Neuronal stem cell (in vitro differentiated cells): ENCODE measurements around the gene MAF.

Source experiments
- DNase-seq: peaks from one replicate; pipeline ENCODE4 v3.0.0-alpha.2; 2013; ENCODE audit warnings: low spot score
- H2AFZ ChIP-seq: one replicate; pipeline ENCODE4 v1.6.1; 2013; ENCODE audit warnings: mild to moderate bottlenecking, low read length, inconsistent platforms
- H2AK5ac ChIP-seq: 2 replicates; pipeline ENCODE4 v1.6.1; 2013; ENCODE audit warnings: low read depth, mild to moderate bottlenecking, inconsistent platforms, low read length, moderate library complexity, mixed read lengths
- H2BK120ac ChIP-seq: 2 replicates; pipeline ENCODE4 v1.6.1; 2013; ENCODE audit warnings: low read depth, mild to moderate bottlenecking, inconsistent platforms, low read length, moderate library complexity, mixed read lengths
- H2BK12ac ChIP-seq: one replicate; pipeline ENCODE4 v1.6.1; 2013; ENCODE audit warnings: low read length, inconsistent platforms
- H2BK15ac ChIP-seq: 2 replicates; pipeline ENCODE4 v1.6.1; 2013; ENCODE audit warnings: mild to moderate bottlenecking, low read length, inconsistent platforms, mixed read lengths
- H2BK5ac ChIP-seq: one replicate; pipeline ENCODE4 v1.6.1; 2013; ENCODE audit warnings: inconsistent platforms, mild to moderate bottlenecking, low read length, moderate library complexity
- H3K14ac ChIP-seq: one replicate; pipeline ENCODE4 v1.6.1; 2013; ENCODE audit warnings: low read length, inconsistent platforms
- H3K18ac ChIP-seq: 2 replicates; pipeline ENCODE4 v1.6.1; 2013; ENCODE audit warnings: low read length, inconsistent platforms
- H3K23ac ChIP-seq: 2 replicates; pipeline ENCODE4 v1.6.1; 2013; ENCODE audit warnings: low read depth, mild to moderate bottlenecking, mixed read lengths, low read length, inconsistent platforms; ENCODE audit not compliant: poor library complexity
- H3K27ac ChIP-seq: replicated peaks from 3 replicates; pipeline ENCODE4 v1.5.1; 2013; ENCODE audit warnings: low read length, inconsistent platforms
- H3K27me3 ChIP-seq, 3 experiments: 2 replicates each; pipeline ENCODE4 v1.6.1; 2013; ENCODE audit warnings: low read length in 3 of 3, mild to moderate bottlenecking in 2 of 3, inconsistent platforms in 1 of 3, low read depth in 1 of 3, mixed read lengths in 1 of 3, moderate library complexity in 1 of 3; ENCODE audit not compliant: control insufficient read depth in 3 of 3, insufficient read depth in 3 of 3
- H3K36me3 ChIP-seq, 2 donors: replicated peaks in 1 of 2; 2 replicates each; pipeline ENCODE4 v1.6.1; 2013; ENCODE audit warnings: low read length in 2 of 2; ENCODE audit not compliant: control insufficient read depth in 2 of 2, insufficient read depth in 2 of 2
- H3K4ac ChIP-seq: 2 replicates; pipeline ENCODE4 v1.6.1; 2013; ENCODE audit warnings: inconsistent platforms, mild to moderate bottlenecking, low read length, moderate library complexity
- H3K4me1 ChIP-seq, 2 donors: 1 replicate in 1 of 2; 2 replicates in 1 of 2; pipeline ENCODE4 v1.6.1; 2013; ENCODE audit warnings: low read length in 2 of 2, low read depth in 1 of 2; ENCODE audit not compliant: control insufficient read depth in 2 of 2, insufficient read depth in 1 of 2
- H3K4me2 ChIP-seq: one replicate; pipeline ENCODE4 v1.6.1; 2013; ENCODE audit warnings: mild to moderate bottlenecking, low read length, inconsistent platforms; ENCODE audit not compliant: insufficient read depth, poor library complexity, severe bottlenecking
- H3K4me3 ChIP-seq, 2 donors: 2 replicates each; pipeline ENCODE4 v1.5.1; 2013; ENCODE audit warnings: low read length in 2 of 2, mild to moderate bottlenecking in 2 of 2, inconsistent platforms in 1 of 2, moderate library complexity in 1 of 2
- H3K79me1 ChIP-seq: one replicate; pipeline ENCODE4 v1.6.1; 2013; ENCODE audit warnings: low read depth, mild to moderate bottlenecking, inconsistent platforms, low read length, moderate library complexity
- H3K9ac ChIP-seq: one replicate; pipeline ENCODE4 v1.6.1; 2013; ENCODE audit warnings: mild to moderate bottlenecking, low read depth, low read length, inconsistent platforms; ENCODE audit not compliant: poor library complexity
- H3K9me3 ChIP-seq, 2 donors: replicated peaks in 1 of 2; 2 replicates each; pipeline versions ENCODE3 to v1.6.1; 2013; ENCODE audit warnings: low read length in 2 of 2, mild to moderate bottlenecking in 2 of 2, inconsistent platforms in 1 of 2, low read depth in 1 of 2, mixed read lengths in 1 of 2, moderate library complexity in 1 of 2; ENCODE audit not compliant: control insufficient read depth in 2 of 2, insufficient read depth in 1 of 2
- H4K8ac ChIP-seq: one replicate; pipeline ENCODE4 v1.6.1; 2013; ENCODE audit warnings: low read depth, mild to moderate bottlenecking, inconsistent platforms, low read length, moderate library complexity
- H4K91ac ChIP-seq: one replicate; pipeline ENCODE4 v1.6.1; 2013; ENCODE audit warnings: low read length, low read depth, mild to moderate bottlenecking, inconsistent platforms; ENCODE audit not compliant: poor library complexity
- WGBS, 2 donors: extraction: QIAGEN DNeasy Blood & Tissue Kit; methylation state at CpG; one replicate each; pipeline ENCODE4 v1.1.7; 2013; ENCODE audit warnings: missing lambda C conversion rate in 2 of 2, mixed read lengths in 1 of 2; ENCODE audit not compliant: insufficient read length in 2 of 2, insufficient replicate concordance in 1 of 2; ENCODE audit errors: extremely low coverage in 2 of 2; 5-methylcytosine and 5-hydroxymethylcytosine counted together

MAF gene

DNA sequence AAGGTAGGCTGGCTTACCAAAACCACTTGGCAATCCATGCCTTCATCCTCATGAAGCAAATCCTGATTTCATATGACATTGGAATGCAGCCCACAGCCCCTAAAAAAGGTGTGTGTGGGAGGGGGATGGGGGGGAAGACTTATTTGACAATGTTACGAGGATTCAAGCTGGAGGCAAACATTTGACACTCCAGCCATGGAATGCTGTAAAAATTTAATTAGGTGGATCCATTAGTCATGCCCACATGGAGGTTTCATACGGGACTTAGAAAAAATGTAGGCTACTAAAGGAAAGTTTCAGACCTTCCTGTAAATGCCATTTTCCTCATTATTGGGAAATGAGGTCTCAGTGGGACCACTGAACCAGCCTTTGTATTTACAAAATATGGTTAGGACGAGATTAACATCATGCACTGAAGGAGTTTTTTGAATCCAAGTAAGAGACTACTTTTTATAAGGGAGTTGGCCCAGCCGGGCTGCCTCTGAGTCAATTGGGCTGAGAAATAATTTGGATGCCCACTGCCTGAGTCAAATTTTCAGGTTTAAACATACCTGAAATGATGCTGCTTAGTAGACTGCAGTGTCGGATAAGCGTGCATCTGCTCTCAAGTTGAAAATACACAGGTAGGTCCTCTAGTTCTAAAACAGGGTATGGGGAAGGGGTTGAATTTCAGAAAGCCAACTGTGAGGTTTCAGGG is 44.6 kb upstream of the MAF start:
- no peaks in the 10 kb centered on the region for H3K79me1 ChIP-seq
- no peak overlapping the region for H3K9ac ChIP-seq
- no peak overlapping the region for H2BK120ac ChIP-seq
- H3K9me3 ChIP-seq, result no peaks in the 10 kb centered on the region
- no peak overlapping the region for H3K14ac ChIP-seq
- no peak overlapping the region for H3K18ac ChIP-seq
- H3K23ac ChIP-seq, result no peak overlapping the region
- no peak overlapping the region for H3K4ac ChIP-seq
- H2AFZ ChIP-seq, result no peak overlapping the region
- H4K91ac ChIP-seq, result no peak overlapping the region
- H3K36me3 ChIP-seq, result no peaks in the 10 kb centered on the region
- no peak for DNase-seq
- H2AK5ac ChIP-seq, result no peak overlapping the region
- H2BK5ac ChIP-seq, result no peak overlapping the region
- H3K27me3 ChIP-seq, result peaks cover 0 to 2% (median 0%) of the 10 kb centered on the region in 3 experiments
- no peak overlapping the region for H2BK15ac ChIP-seq
- H2BK12ac ChIP-seq, result no peak overlapping the region
- no peak overlapping the region for H3K27ac ChIP-seq
- no peak overlapping the region for H3K4me3 ChIP-seq
- no peak overlapping the region for H3K4me2 ChIP-seq
- H3K4me1 ChIP-seq, result no peaks in the 10 kb centered on the region
- WGBS, 2 donors, result no CpG with 5 or more reads among the region's 6 CpGs
- no peak overlapping the region for H4K8ac ChIP-seq

DNA sequence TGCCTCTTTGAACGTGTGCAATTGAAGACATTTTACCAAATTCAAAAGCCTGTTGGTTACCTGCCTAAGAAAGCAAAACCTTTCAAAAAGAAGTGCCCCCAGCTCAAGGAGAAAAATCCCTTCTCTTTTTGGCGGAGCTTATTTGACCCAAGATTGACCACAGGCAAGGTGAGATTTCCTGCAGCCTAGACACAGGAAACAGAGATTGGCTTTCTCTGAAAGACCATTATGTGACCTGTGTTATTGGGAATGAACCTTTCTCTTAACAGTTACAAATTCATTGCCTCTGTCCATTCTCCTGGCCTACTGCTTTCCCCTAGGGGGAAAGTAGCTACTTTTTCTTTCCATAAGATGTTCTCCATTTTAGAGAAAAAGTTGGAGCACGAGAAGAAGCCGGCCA is 42.1 kb upstream of the MAF start:
- Histone ChIP-seq H4K91ac (no peak overlapping the region), H3K14ac (no peak overlapping the region), H4K8ac (no peak overlapping the region), H2BK15ac (no peak overlapping the region), H3K27me3 (peaks cover 0 to 2% (median 0%) of the 10 kb centered on the region in 3 experiments), H3K36me3 (no peaks in the 10 kb centered on the region), H3K9ac (no peak overlapping the region), H3K9me3 (no peaks in the 10 kb centered on the region), H3K27ac (no peak overlapping the region), H3K79me1 (no peaks in the 10 kb centered on the region), H3K4me2 (no peak overlapping the region), H3K23ac (no peak overlapping the region), H2AFZ (no peak overlapping the region), H3K4ac (no peak overlapping the region), H2BK5ac (no peak overlapping the region), H3K4me3 (no peak overlapping the region), H2AK5ac (no peak overlapping the region), H2BK120ac (no peak overlapping the region), H2BK12ac (no peak overlapping the region), H3K4me1 (no peaks in the 10 kb centered on the region), H3K18ac (no peak overlapping the region)
- no peak for DNase-seq
- no CpG with 5 or more reads among the region's 4 CpGs for WGBS, 2 donors

- peaks cover 0 to 2% (median 0%) of the 10 kb centered on the region in 3 experiments for H3K27me3 ChIP-seq
- H3K4me3 ChIP-seq, result no peak overlapping the region
- no peaks in the 10 kb centered on the region for H3K4me1 ChIP-seq
Observed at GRCh38 chr16:79640513-79641360, 40.2 kb upstream of the MAF start.

DNA sequence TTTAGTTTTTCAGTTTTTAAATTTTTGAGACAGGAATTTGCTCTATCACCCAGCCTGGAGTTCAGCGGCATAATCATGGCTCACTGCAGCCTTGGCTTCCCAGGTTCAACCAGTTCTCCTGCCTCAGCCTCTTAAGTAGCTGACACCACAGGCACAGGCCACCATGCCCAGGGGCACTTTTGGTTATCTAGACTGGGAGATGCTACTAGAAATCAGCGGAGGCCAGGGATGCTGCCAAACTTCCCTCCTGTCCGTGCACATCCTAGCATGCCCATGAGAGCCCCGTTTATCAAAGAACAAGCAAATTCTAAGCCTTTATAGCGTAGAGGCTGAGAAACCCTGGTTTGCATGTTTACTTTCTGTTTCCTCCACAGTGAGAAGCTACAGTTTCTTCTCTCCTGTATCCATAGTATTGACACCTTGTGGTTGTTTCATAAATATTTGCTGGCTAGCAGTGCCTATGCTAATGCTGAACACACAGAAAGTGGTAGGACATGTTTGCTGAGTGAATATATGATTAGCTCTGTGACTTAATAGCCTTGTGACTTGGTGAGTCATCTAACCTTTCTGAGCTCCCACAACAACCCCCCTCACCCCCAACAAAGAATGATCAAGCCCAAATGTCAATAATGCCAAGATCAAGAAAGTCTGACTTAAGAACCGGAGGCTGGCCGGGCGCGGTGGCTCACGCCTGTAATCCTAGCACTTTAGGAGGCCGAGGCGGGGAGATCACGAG is 39.2 kb upstream of the MAF start:
- Histone ChIP-seq H2AFZ (no peak overlapping the region), H3K23ac (no peak overlapping the region), H4K91ac (no peak overlapping the region), H3K4ac (no peak overlapping the region), H3K36me3 (no peaks in the 10 kb centered on the region), H3K18ac (no peak overlapping the region), H2BK12ac (no peak overlapping the region), H3K14ac (no peak overlapping the region), H3K9ac (no peak overlapping the region), H2BK5ac (no peak overlapping the region), H3K27me3 (peaks cover 0 to 2% (median 0%) of the 10 kb centered on the region in 3 experiments), H3K27ac (no peak overlapping the region), H3K4me1 (no peaks in the 10 kb centered on the region), H3K79me1 (no peaks in the 10 kb centered on the region), H3K4me2 (no peak overlapping the region), H3K4me3 (no peak overlapping the region), H2AK5ac (no peak overlapping the region), H2BK120ac (no peak overlapping the region), H3K9me3 (no peaks in the 10 kb centered on the region), H4K8ac (no peak overlapping the region), H2BK15ac (no peak overlapping the region)
- WGBS, 2 donors, result no CpG with 5 or more reads among the region's 13 CpGs
- DNase-seq, result no peak

More at GRCh38 chr16:79640513-79641360, 40.2 kb upstream of the MAF start:
- no peak overlapping the region for H3K14ac ChIP-seq
- H3K27ac ChIP-seq, result no peak overlapping the region
- no peak overlapping the region for H2BK15ac ChIP-seq
- no peak overlapping the region for H4K8ac ChIP-seq
- no peak overlapping the region for H2BK12ac ChIP-seq
- no peak overlapping the region for H3K9ac ChIP-seq
- no peaks in the 10 kb centered on the region for H3K9me3 ChIP-seq
- H2BK120ac ChIP-seq, result no peak overlapping the region
- H3K79me1 ChIP-seq, result no peaks in the 10 kb centered on the region
- H3K18ac ChIP-seq, result no peak overlapping the region
- H3K36me3 ChIP-seq, result no peaks in the 10 kb centered on the region
- DNase-seq, result no peak
- H3K4me2 ChIP-seq, result no peak overlapping the region
- no peak overlapping the region for H3K4ac ChIP-seq
- H2AK5ac ChIP-seq, result no peak overlapping the region
- H2BK5ac ChIP-seq, result no peak overlapping the region
- H3K23ac ChIP-seq, result no peak overlapping the region
- WGBS, 2 donors, result no CpG with 5 or more reads among the region's 16 CpGs
- H2AFZ ChIP-seq, result no peak overlapping the region
- no peak overlapping the region for H4K91ac ChIP-seq
